NCI-H526 (cell line): ENCODE results near the gene PAQR9.

Experiments used
- DNase-seq, 2 experiments: peaks; one replicate each; lab custom pipeline; 2025; lab: John Stamatoyannopoulos, UW

The PAQR9 gene

DNA sequence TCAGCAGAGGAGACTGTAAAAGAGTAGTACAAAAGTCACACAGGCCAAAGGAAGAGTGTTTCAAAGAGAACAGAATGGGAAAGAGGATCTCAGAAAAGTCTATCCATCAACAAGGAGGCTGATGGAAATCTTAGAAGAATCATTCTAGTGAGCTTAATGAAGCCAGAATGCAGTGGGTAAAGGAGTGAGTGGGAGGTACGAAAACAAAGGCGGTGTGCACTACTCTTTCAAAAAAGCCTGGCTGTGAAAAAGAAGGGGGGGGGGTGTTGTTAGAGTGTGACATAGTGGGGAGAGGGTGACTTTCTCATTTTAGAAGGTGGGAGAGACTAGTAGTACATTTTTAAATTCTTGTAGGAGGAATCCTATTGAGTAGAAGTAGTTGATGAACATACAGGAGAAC, 11.7 kb downstream of the PAQR9 start:
- DNase-seq, result no peak

DNA sequence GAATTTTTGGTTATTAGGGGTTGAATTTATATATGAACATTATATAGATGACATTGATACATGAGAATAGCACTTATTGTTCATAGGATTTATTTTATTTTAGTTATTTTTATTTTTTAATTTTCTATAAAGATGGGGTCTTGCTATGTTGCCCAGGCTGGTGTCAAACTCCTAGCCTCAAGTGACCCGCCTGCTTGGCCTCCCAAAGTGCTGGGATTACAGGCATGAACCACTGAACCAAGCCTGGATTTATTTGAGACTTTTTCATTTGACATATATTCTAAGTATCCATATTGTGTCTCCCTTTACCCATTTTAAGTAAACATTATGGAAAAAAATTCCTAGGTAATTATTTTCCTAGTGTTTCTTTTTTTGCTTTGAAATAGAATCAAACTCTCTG, 12.5 kb downstream of the PAQR9 start:
- DNase-seq, result no peak

DNA sequence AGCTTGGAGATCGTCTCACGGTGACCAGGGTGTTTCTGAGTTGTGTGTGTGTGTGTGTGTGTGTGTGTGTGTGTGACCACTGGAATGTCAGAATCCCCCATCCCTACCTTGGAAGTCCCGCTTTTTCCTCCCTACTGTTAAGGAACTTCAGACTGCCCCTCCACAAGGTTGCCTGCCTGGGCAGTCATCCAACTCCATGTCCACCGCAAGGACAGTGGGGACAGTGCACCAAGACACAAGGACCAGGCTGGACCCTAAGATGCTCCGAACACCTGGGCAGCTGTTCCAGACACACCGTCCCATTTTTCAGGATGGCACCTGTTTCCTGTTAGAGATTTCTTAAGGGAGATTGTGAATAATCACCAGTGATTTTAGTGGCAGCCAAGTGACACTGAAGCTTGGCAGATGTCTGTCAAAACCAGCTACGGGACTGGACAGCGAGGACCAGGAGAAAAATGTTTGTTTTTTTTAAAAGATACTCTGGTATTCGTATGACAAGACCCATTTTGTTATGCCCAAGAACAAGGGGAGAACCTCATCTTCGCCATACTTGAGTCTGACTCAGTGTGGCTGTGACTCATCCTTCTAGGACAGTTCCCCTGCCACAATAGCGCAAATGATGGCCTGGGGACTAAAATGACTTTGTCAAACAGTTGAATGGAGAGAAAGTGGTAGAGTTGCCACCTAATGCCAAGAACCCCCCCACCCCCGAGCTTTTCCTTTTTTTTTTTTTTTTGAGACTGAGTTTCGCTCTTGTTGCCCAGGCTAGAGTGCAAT, 15.5 kb downstream of the PAQR9 start:
- no peak for DNase-seq

DNA sequence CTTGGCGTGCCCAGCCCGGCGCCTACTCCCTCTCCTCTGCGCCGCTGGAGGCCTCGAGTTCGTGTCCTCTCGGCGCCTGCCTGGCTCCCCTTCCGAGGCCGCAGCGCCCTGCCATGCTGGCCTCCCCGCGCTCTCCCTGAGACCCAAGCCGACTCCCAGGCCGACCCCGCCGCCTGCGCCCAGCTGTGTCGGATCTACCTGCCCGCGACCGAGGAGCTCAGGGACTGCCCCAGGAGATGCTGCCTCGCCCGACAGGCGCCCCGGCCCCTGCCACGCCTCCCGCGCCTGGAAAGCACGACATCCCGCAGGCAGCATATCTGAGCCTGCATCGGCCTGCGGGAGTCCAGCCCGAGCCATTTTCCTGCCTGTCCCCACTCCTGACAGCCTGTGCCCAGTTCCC, 16.1 kb downstream of the PAQR9 start:
- DNase-seq, result no peak

DNA sequence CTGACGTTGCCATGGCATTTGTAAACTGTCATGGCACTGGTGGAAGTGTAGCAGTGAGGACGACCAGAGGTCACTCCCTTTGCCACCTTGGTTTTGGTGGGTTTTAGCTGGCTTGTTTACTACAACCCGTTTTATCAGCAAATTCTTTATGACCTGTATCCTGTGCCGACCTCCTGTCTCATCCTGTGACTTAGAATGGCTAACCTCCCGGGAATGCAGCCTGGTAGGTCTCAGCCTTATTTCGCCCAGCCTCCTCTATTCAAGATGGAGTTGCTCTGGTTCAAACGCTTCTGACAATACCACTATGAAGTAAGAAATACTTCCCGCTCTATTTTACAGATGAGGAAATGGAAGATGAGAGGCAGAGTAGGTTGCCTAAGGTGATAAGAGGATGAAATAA, 16.6 kb downstream of the PAQR9 start:
- DNase-seq, result no peak

DNA sequence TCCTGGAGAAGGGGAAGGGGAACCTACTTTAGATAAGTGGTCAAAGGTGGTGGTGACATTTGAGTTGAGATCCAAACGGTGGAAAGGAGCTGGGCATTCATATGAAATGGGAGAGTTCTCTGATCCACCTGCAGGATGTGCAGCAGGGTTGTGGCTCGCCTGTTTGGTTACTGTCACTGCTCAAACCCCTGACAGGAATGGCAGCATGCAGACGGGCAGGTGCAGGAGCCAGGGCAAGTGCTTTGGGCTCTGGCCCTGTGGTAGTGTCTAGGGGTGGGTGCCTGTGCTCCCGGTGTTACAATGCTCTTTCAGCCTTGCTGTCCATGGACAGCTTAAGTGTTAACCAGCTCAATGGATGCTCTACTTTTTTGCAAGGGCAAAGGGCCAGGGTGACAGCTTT, 18.5 kb downstream of the PAQR9 start:
- no peak for DNase-seq

DNA sequence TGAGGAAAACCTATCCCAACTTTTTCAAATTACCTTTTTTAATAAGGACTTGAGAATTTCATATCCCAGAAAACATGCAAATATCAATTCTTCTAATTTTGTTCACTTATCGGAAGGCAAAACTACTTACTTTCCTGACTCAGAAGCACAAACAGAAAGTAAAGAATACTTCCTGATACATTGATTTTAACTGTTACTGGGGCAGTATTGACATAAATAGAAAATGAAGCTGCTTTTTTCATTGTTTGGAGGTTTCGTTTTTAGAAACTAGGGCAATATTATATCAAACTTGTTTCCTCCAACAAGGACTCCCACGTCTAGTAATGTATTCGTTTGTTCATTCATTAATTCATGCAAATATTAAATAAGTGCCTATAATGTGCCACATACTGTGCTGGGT, 19.1 kb downstream of the PAQR9 start:
- no peak for DNase-seq

DNA sequence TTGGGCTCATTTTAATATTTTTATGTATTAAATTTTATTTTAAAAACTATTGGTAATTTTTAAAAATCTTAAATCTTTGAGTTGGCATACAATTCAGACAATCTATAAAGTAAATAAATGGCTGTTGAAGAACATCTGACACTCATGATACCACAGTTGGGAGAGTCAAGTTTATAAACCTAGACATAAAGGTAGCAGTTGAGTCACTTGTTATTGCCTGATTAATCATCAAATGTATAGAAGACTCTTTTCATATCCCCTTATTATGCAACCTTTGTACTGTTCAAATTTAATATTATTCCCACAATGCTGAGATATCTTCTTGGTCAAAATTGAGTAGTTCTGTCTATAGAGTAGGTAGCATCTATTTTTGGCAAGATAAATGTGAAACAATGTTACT, 19.6 kb downstream of the PAQR9 start:
- DNase-seq, result no peak

DNA sequence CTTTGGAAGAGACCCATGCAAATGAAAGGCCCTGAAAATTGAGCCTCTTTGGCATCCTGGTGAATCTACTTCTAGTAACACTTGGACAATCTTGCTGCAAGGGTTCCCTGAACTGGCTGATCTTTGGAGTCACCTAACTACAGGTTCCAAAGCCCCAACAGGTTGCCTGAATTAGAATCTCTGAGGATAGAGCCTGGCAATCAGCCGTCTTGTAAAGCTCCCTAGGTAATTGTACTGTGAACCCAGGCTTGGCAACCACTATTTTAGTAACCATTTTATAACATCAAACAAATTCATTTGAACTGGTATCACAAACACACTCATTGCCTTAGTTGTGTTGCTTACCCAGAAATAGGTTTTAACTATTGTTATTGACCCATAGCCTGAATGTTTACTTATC, 20.1 kb downstream of the PAQR9 start:
- DNase-seq, result no peak

DNA sequence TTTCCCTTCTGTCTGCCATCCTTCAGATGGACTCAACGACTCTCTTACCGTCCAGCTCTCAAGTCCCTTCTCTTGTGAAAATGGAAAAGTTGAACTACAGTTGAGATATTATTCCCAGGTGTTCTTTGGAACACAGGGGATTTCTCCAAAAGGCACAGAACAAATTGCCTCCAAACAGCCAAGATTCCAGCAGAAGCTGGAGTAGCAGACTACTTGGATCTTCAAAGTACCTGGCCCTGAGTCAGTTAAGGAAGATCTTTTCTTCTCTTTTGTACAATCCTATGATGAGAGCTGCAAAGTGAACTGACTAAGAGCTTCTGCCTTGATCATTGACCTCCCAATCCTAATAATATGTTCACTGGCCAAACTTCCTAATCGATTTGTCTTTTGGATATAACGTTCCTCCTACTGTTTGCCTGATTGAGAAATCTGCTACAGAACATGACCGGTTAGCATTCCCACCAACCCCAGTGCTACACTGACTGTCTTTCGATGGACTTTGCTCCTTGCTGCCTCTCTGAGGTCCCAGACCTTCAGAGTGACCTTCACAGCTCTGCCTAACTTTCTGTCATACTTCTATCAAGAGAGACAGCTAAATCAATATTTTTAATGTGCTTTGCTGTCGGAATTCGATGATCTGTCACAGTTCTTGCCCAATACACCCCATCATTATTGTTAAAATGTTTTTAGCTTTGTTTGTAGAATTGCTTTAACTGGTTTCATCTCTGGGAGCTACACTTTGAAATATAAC, 21.9 kb downstream of the PAQR9 start:
- no peak for DNase-seq

DNA sequence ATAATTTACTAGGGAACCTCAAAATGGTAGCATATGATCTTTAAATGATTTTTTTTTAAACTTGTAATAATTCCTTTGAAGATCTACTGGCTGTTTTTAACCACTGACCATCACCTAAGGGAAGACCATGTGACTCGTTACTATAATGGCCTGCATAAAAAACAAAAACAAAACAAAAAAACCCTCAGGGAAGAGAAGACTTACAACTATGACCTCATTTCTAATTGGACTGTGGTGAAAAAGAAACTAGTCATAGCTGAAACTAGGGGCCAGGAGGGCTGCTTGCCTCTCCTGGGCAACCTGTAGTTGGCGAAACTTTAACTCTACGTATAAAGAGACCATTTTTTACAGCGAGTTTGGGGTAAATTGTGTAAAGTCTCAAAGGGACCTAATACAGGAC, 23.0 kb downstream of the PAQR9 start:
- no peak for DNase-seq

DNA sequence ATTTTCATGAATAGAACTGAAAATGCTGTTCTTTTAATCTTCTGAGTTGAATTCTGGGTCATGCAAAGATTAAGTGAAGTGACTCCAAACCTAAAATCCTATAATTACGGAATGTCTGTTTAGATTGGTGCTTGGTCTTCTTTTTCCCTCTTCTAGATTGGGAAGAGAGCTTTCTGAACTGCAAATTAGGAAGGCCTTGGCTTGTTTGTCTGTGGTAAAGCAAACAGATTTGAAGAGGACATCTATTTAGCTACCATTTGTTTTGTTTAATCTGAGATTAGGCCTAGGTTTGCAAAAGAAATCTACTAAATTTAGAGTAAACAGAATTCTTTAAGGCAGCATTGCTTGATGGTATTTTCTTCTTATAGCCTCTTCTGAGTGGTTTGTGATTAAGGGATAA, 23.5 kb downstream of the PAQR9 start:
- no peak for DNase-seq

DNA sequence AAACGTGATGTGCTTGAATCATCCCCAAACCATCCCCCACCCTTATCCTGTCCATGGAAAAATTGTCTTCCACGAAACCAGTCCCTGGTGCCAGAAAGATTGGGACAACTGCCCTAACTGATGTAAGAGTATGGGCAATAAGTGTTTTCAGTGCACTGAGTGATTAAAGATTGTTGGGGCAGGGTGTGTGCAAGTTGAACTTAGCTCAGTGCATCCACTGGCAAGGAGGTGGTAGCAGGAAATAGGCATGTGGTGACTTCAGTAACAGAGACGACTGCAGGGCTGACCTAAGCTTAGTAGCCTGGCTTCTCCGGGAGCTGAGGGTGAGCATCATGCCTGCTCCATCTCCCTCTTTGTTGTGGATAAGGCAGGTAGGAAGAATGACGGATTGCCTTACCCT, 27.5 kb downstream of the PAQR9 start:
- no peak for DNase-seq

DNA sequence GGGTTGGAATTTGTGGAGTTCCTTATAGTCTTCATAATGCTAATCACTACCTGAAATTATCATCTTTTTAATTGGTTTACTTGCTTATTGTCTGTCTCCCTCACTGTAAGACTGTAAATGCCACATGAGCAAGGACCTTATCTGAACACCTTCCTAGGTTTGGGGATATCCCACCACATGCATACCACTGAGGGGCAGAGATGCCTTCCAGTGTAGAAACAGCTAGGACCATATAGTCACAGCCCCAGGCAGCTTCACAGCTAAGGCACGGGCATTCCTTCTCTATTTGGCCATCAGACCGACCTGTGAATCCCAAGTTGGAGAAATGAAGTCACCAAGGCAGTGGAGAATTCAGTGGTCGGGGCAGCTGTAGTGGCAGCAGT, 28.6 kb downstream of the PAQR9 start:
- no peak for DNase-seq

DNA sequence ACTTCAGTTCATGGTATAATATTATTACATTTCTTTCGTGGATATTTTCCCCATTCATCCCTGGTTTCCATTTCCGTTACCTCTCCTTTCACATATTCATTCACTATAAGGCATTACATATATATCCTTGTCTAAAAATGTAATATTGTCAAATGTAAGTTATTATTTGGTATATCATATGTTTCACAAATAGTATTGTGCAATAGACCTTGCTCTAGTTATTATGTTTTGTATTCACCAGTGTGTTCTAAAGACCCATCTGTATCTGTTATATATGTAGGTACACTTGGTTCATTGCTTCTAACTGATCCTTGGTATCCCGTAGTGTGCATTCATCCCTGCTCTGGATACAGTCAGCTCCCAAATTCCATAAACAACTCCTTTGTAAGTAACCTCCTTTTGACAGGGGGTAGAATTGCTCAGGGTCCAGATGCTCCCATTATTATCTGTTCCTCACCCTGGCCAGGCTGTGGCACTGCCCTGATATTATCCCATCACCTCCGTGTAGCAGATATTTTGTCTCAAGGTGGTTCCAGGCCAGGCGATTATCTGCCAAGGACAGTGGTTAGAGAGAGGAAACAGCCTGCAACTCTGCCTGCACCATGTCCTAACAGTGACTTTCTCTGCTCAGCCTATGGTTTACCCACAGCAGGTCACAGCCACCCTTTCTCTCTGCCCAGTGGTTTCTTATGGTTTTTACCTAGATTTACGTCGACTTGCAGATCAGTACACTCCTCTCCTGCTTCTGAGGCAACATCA, 29.2 kb downstream of the PAQR9 start:
- no peak for DNase-seq

DNA sequence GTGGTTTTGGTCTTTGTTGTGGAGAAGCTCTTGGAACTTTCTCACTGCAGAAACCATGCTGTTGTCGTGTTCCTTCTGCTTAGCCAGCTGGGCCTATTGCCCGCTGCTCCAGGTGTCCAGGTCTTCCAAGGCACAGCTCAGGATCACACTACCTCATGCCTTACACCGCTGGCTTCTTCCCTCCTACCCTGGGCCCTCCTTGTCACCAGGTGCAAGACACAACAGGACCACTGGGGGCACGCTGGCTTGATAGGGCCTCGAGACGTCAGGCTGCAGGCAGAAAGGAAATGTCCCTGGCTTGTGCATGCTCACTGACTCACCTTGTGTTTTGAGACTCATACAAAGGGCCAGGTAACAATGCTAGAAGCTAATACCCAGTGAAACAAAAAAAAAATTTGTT, 32.3 kb downstream of the PAQR9 start:
- DNase-seq, result peak in 1 of 2 experiments; percentile 40

DNA sequence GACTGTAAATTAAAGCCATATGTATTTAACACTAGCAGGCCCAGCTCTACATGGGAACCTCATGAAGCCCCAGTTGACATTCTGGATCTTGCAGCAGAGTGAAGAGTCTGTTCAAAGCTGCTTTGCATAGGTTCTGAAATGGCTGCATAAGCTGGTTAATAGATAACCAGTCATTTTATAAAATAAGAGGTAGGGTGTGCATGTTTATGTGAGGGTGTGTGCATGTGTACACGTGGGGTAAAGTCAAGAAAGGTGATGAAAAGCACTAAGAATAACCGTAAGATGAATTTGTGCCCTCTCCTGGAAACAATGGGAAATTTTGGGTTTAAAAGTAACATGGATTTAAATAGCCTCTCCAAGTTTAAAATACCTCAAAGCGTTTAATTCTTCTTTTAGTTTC, 33.0 kb downstream of the PAQR9 start:
- peak; percentile 83 to 90 for DNase-seq

DNA sequence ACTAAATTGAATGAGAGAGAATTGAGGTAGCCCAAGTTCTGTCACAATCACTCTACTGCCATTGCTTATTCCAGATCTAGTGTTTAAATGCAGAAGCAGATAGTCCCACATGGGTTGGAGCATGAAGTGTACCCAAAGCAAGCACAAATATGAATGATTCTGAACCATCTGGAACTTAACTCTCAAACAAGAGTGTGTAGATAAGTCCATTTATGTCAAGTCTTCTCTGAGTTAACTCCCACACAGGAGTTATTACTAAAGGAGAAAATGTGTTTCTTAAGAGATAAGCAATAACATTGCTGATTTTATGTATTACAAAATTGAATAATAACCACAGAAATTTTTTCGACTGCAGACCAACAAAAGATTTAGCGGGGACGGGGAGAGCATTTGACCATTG, 33.6 kb downstream of the PAQR9 start:
- peak in 1 of 2 experiments; percentile 22 for DNase-seq

DNA sequence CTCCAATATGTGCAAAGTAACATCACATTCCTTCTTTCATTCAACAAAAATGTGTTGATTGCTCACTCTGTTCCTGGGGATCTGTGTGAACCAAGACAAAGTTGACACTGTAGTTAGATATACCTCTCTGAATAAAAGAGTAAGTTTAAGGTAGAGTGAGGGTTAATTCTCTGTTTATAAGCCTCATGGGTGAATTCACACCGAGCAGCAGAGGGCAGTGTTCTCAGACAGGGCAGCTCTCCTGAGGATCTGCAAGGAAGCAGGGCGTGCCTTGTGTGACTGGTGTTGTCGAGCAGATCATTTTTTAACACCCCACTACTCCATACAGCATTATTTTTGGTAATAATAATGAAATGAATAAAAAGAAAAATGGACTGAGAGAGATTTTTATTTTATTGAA, 34.4 kb downstream of the PAQR9 start:
- peak in 1 of 2 experiments; percentile 28 for DNase-seq

DNA sequence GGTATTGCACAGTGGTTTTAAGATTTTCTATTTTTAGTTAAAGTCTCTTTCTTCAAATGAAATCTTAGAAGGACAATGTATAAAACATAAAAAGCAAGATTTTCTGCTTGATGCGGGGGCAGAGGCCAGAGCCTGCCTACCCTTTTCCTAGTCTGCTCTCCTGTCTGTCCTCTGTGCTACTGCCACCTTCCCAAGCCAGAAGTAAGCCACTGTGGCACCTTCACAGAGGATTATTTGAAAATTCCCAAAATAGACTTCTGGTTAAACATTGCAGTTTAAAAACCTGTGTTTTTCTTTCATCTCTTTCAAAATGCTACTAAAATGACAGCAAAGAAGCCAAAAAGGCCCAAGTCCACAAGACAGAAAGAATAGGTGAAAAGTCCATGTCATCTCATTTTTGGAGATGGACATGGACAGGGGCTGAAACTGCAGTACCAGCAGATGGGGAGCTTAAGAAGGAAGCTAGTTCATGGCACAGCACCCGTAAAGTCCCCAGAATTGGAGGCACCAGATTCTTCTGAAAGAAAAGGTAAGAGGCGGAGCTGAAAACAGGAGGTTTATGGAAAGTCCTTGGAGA, 37.0 kb downstream of the PAQR9 start:
- no peak for DNase-seq

DNA sequence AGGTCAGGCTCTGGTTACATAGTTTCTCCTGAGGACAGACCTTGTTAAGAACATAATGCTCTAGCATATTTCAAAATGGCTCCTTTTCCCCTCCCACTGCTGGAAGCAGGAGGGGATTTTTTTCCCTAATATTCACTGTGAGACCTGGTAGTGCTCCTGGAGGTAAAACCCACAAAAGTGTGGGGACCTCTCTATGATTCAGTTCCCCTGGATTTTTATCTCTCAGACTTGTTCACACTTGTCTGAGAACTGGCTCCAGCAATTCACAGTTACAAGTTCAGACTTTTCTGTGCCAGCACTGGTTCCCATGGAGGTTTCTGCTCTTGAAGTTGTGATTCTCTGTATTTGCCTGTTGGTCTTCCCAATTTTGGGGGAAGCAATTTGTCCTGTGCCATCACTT, 38.3 kb downstream of the PAQR9 start:
- no peak for DNase-seq

DNA sequence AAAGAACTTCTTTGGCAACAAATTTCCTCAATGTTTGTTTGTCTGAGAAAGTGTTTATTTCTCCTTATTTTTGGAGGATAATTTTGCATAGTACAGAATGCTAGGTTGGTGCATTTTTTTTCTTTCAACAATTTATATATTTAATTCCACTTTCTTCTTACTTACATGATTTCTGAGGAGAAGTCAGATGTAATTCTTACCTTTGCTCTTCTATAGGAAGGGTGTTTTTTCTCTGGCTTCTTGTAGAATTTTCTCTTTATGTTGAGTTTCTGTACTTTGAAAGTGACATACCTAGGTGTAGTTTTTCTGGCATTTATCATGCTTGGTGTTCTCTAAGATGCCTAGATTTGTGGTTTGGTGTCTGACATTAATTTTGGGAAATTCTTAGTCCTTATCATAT, 39.8 kb downstream of the PAQR9 start:
- DNase-seq, result no peak

DNA sequence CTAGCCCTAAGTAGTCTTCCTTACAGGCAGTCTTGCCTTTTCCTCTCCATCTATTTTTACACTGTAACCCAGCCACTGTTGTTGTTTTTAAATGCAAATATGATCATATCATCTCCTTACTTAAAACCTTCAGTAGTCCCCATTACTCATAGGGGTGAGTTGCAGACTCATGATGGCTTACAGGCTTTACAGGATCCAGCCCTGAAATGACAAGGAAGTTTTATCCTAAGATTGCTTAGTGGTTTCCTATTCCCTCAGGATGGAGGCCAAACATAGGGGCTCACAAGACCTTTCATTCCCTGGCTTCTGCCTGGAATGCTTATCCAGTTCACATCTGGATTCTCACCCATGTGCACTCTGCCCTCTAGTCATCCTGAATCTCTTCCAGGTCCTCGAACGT, 46.9 kb downstream of the PAQR9 start:
- DNase-seq, result no peak
